ENCODE data around the gene URM1.

Gene URM1

GRCh38 chr9:128349125-128349524 is 22.0 kb upstream of the URM1 start:
- DNase-seq (ENCODE audit: low read depth): no peak

DNA sequence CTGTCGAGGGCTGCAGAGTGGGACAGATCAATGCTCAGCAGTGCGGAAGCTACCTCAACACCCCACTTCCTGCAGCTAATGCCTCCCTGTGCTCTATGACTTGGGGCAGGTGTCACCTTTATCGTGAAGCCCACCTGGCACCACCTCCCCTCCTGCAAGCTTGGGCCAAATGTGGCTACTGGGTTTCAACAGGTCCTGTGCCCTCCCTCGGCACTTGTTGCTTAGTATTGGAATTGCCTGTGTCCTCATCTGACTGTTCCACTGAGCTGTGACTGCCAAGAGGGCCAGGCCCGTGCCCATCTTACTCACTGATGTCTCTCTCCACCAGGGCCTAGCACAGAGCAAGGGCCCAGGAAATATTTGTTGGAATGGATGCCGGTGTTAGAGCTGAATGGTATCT is 21.4 kb upstream of the URM1 start:
- DNase-seq (ENCODE audit: low read depth): no peak

DNA sequence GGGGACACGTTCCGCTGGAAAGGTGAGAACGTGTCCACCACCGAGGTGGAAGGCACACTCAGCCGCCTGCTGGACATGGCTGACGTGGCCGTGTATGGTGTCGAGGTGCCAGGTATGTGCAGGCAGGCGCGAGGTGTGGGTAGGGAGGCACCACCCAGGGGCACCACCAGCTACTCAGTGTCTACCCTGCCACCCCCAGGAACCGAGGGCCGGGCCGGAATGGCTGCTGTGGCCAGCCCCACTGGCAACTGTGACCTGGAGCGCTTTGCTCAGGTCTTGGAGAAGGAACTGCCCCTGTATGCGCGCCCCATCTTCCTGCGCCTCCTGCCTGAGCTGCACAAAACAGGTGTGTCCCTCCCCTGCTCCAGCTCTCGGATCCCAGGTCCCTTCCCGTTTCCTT is 15.7 kb upstream of the URM1 start:
- DNase-seq (ENCODE audit: low read depth): no peak

DNA sequence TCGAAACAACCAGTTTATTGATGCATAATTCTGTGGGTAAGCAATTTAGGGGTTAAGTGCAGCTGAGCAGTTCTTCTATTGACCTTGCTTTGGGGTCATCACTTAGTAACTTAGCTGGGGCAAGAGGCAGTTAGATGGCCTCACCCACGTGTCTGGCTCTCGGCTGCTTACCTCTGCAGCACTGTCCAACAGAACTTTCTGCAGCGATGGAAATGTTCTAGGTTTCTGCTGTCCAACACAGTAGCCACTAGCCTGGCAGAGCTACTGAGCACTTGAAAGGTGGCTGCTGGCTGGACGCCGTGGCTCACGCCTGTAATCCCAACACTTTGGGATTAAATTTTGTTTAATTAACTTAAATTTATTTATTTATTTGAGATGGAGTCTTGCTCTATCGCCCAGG is 13.1 kb upstream of the URM1 start:
- no peak for DNase-seq (ENCODE audit: low read depth)

DNA sequence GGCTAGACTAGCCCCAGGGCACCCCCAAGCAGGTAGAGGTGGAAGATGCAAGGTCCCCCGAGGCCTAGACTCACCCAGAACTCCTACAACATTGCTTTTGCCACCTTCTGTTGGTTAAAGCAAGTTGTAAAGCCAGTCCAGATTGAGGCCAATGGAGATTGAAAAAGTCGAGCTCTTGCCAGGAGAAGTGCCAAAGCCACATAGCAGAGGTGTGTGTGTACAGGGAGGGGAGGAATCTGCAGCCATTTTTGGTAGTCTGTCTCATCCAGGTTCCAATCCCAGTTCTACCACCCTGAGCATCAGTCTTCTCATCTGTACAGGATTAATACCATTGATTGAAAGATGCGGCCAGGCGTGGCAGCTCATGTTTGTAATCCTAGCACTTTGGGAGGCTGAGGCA is 12.3 kb upstream of the URM1 start:
- no peak for DNase-seq (ENCODE audit: low read depth)

DNA sequence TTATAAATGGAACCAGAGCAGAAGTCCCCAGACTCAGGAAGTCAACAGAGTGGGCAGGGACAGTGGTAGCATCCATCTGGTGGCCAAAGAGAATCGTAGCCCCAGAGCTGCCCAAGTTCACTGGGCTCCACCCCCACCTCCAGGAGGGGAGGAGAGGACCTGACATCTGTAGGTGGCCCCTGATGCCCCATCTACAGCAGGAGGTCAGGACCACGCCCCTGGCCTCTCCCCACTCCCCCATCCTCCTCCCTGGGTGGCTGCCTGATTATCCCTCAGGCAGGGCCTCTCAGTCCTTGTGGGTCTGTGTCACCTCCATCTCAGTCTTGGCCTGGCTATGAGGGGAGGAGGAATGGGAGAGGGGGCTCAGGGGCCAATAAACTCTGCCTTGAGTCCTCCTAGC is 10.3 kb upstream of the URM1 start:
- DNase-seq (ENCODE audit: low read depth): no peak

DNA sequence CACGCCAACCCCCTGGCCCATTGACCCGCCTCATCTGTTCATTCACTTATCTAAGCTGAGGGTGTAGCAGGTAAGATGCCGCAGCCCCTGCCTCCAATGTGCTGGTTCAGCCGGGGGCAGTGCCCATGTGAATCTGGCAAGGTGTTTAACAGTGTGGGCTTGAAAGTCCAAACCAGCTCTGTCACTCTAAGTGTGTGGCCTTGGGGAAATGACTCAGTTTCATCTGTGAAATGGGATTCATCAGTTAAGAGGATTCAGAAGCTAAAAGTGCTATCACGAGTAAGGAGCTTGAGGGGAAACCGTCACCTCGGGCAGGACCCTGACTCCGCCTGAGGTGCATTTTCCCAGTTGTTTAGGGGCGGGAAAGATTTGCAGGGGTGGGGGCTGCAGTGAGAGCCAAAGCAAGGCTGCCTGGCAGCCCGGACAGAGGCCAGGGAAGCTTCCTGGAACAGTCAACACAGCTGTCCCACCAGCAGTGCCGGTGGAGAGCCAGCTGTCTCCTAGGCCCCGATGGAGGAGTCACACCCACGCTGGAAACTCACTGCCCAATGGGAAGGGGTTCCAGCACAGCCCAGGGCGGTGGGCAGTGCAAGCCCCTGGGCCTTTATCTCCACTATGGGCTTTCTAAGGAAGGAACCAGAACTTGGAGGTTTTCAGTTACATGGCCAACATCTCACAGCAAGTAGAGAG is 9.7 kb upstream of the URM1 start:
- DNase-seq (ENCODE audit: low read depth): no peak

GRCh38 chr9:128361986-128362646 is 9.1 kb upstream of the URM1 start:
- peak; percentile 29 for DNase-seq (ENCODE audit: low read depth)

GRCh38 chr9:128362774-128363173 is 8.4 kb upstream of the URM1 start:
- DNase-seq (ENCODE audit: low read depth): no peak

DNA sequence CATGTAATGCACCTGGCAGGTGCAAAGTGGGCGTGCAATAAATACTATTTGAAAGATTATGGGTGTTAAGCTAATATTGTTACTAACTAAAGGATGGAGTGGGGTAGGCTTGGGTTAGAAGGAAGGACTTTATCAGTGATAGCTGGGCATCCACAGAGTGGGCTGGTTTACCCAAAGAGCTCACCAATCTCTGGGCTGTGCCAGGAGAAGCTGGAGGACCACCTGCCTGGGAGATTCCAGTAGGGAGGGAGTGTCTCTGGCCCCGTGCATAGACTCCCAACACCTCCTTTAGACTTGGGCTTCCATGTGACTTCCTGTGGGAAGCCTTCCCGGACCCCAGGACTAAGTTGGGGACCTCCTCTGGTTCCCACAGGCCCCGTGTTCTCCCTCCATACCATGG is 5.6 kb upstream of the URM1 start:
- DNase-seq (ENCODE audit: low read depth): no peak

GRCh38 chr9:128369024-128369706 is 2.0 kb upstream of the URM1 start:
- no peak for DNase-seq (ENCODE audit: low read depth)

DNA sequence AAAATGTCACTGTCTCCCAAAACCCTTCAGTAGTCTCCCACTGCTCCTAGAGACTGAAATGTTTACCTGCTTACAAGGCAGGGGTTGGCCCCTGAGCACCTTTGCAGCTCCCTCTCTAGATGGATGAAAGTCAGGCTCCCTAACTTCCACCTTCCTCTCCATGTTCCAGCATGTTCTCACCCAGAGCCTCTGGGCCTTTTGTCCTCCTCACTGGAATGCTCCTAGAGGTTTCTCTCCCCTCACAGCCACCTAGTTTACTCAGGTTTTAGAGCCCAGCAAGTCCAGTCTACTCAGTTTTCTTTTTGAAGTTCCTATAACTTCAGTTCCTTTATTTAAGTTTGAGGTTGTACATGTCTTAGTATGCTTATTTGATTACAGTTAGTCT is 815 bp upstream of the URM1 start:
- DNase-seq (ENCODE audit: low read depth): no peak

DNA sequence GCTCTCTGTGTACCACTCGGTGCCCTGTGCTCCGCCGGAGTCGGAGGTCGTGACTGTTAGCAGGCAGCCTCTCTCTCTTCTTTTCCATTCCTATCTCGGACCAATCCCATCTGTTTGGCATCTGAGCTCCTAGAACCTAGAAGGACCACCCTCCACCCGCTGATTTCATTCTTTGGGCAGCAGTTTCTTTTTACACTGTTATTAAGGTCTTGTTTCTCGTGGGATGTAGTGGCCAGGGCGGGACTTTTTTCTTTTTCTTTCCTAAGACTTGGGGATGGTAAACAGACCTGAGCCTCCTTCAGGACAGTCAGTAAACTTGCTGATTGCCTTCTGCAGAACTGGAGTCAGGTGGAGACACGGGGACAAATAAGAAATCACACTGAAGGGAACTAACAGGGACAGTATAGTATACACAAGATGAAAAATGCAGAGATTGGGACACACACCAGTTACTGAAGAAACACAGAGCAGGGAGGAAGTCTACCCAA is 500 bp downstream of the URM1 start:
- DNase-seq (ENCODE audit: low read depth): no peak

- no peak for DNase-seq (ENCODE audit: low read depth)
These were observed 1.0 kb downstream of the URM1 start for GRCh38 chr9:128372188-128372641.

GRCh38 chr9:128372784-128373183 is 1.6 kb downstream of the URM1 start:
- DNase-seq (ENCODE audit: low read depth): no peak

- no peak for DNase-seq (ENCODE audit: low read depth)
These were observed 3.1 kb downstream of the URM1 start for GRCh38 chr9:128374221-128374675.

DNA sequence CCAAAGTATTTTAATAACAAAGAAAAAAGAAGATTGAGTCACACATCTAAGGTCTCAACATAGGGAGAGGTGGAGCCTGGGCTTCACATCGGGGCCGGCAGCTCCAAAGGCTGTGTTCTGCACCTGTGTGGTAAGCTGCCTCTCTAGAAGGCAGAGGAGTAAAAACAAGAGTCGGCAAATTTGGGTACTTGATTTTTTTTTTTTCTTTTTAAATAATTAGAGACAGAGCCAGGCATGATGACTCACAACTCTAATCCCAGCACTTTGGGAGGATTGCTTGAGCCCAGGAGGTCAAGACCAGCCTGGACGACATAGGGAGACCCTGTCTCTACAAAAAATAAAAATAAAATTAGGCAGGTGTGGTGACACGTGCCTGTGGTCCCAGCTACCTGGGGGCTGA is 4.7 kb downstream of the URM1 start:
- no peak for DNase-seq (ENCODE audit: low read depth)

GRCh38 chr9:128382261-128382660 is 11.1 kb downstream of the URM1 start:
- no peak for DNase-seq (ENCODE audit: low read depth)

GRCh38 chr9:128383007-128383753 is 12.0 kb downstream of the URM1 start:
- no peak for DNase-seq (ENCODE audit: low read depth)

DNA sequence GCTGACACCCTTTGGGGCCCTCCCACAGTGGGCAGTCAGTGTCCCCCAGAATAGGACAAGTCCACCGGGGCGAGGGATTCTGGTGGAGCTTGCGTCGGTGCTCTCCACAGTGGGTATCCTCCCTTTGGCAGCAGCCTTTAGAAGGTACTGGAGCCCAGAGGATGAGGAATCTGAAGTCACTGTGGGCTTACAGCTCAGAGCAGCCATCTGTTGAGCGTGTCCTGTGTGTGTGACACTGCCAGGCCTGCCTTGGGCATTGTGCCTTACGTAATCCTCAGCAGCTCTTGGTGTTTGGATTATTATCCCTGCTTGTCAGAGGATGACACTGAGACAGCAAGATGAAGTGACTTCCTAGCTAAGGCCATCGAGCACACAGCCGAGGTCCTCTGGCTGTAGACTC is 12.6 kb downstream of the URM1 start:
- no peak for DNase-seq (ENCODE audit: low read depth)

GRCh38 chr9:128384801-128385495 is 13.8 kb downstream of the URM1 start:
- no peak for DNase-seq (ENCODE audit: low read depth)
